Karpas-422 (cell line): ENCODE data around the gene FAAP24. TPM values are rescaled to one million over a fixed set of nuclear protein-coding genes. Genes with fewer than 3 reads are reported as not detected.
"Not testable (repeated sequence)": the region's sequence is repeated elsewhere in the genome, so short reads cannot be mapped to it uniquely, and the experiment has no call there.

ENCODE experiments used
- DNase-seq: peaks from one replicate; pipeline ENCODE4 v3.0.0-alpha.2; 2015
- H2AFZ ChIP-seq: fragments of 200-600 bp; sonication (generic); 2 replicates; pipeline ENCODE4 v1.6.1; 2014; ENCODE audit warnings: antibody characterized with exemption, low read length, mixed read lengths
- H3K27ac ChIP-seq: fragments of 200-600 bp; sonication (generic); 2 replicates; pipeline ENCODE4 v1.5.1; 2014; ENCODE audit warnings: mild to moderate bottlenecking, low read length, moderate library complexity
- H3K27me3 ChIP-seq: fragments of 200-600 bp; sonication (generic); 2 replicates; pipeline ENCODE4 v1.6.1; 2014; ENCODE audit warnings: low read length, mixed read lengths
- H3K36me3 ChIP-seq: fragments of 200-600 bp; sonication (generic); 2 replicates; pipeline ENCODE4 v1.6.1; 2014; ENCODE audit warnings: low read length, mixed read lengths; ENCODE audit not compliant: insufficient read depth
- H3K4me1 ChIP-seq: fragments of 200-600 bp; sonication (generic); 2 replicates; pipeline ENCODE4 v1.6.1; 2014; ENCODE audit warnings: mild to moderate bottlenecking, low read length, mixed read lengths
- H3K4me2 ChIP-seq: fragments of 200-600 bp; sonication (generic); 2 replicates; pipeline ENCODE4 v1.6.1; 2014; ENCODE audit warnings: low read length, low read depth, mild to moderate bottlenecking; ENCODE audit not compliant: poor library complexity, severe bottlenecking
- H3K4me3 ChIP-seq: fragments of 200-600 bp; sonication (generic); 2 replicates; pipeline ENCODE4 v1.5.1; 2014; ENCODE audit warnings: mild to moderate bottlenecking, antibody characterized with exemption, low read length, mixed read lengths
- H3K79me2 ChIP-seq: fragments of 200-600 bp; sonication (generic); 2 replicates; pipeline ENCODE4 v1.6.1; 2014; ENCODE audit warnings: mild to moderate bottlenecking, low read length, mixed read lengths
- H3K9ac ChIP-seq: fragments of 200-600 bp; sonication (generic); 2 replicates; pipeline ENCODE4 v1.6.0; 2014; ENCODE audit warnings: low read length
- H3K9me2 ChIP-seq: fragments of 200-600 bp; sonication (generic), shearing (Covaris generic); replicated peaks from 2 replicates; pipeline ENCODE4 v1.6.0; 2014; ENCODE audit warnings: mild to moderate bottlenecking, low read length, moderate library complexity; ENCODE audit not compliant: insufficient read depth
- H3K9me3 ChIP-seq: fragments of 300-700, 200-600 bp; sonication (generic); 2 replicates; pipeline ENCODE4 v1.6.1; 2014; ENCODE audit warnings: low read length, mixed read lengths
- H4K20me1 ChIP-seq: fragments of 200-600 bp; sonication (generic); 2 replicates; pipeline ENCODE4 v1.6.1; 2014; ENCODE audit warnings: mild to moderate bottlenecking, antibody characterized with exemption, low read length, low read depth; ENCODE audit not compliant: insufficient read depth
- total RNA-seq: library from RNA; depleted of rRNA; stranded (reverse); fragments of >200 nt; shearing (Covaris generic); gene quantifications from 2 replicates; pipeline ENCODE4 v1.2.3, GENCODE V29; 2014; ENCODE audit warnings: low replicate concordance

Gene FAAP24
- total RNA-seq, 1 experiment from 2014 or later = 4.4 TPM

DNA sequence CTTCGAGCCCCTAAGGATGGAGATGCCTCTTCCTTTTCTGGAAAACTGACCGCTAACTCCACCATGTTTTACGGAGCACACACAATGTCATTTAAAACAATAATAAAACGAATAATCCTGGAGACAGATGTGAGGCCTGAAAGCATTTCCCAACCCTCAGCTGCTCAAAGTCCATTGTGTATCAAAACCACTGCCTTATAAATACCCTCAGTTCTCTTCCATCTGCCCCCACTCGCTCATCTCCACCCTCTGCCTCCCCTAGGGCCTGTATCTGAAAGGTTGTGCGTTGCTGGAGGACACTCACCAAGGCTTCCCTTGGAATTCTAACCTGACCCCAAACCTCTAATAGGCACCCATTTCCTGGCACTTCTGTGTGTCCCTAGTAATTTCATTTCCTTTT, 10.4 kb downstream of the FAAP24 start:
- not testable (repeated sequence) for DNase-seq, H3K4me1 ChIP-seq, H4K20me1 ChIP-seq, H3K9me2 ChIP-seq, H3K27ac ChIP-seq, H3K79me2 ChIP-seq, H3K9me3 ChIP-seq, H3K27me3 ChIP-seq, H3K36me3 ChIP-seq, H3K4me2 ChIP-seq, H3K9ac ChIP-seq, H3K4me3 ChIP-seq, H2AFZ ChIP-seq

DNA sequence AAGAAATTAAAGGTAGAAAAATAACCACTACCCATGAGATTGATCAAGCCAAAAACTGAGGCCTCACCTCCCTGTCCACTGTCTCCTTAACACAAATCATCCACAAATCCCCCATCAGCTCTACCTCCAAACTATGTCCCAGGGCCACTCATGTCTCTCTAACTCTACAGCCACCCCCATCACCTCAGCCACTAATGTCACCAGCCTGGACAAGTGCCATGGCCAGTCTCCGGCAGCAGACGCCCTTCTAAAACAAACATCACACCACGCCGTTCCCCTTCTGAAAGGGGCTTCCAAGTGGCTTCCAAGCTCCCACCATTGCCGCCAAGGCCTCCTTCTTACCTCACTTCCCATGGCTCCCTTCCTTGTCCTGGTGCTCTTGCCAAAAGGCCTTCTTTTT, 16.2 kb downstream of the FAAP24 start:
- not testable (repeated sequence) for H3K4me2 ChIP-seq, DNase-seq, H2AFZ ChIP-seq, H3K9ac ChIP-seq, H3K79me2 ChIP-seq, H3K4me1 ChIP-seq, H3K4me3 ChIP-seq, H3K27ac ChIP-seq, H3K27me3 ChIP-seq, H4K20me1 ChIP-seq, H3K9me2 ChIP-seq, H3K9me3 ChIP-seq, H3K36me3 ChIP-seq

DNA sequence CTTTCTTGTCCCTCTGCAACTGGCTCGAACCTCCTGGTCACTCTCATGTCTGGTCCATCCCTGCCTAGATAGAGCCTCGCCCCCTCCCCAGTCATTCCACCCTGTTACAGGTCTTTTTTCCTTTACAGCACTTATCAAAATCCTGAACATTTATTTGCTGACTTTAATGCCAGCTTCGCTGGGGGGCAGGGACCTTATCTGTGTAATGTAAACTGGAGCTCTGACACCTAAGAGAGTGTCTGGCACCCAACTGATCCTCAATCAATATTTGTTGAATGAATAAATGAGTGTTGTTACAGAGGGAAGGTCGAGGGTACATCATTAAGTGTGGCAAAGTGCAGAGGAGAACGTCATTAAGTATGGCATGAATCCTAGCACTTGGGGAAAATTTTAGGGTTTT, 16.7 kb downstream of the FAAP24 start:
- DNase-seq = no peak
- no peak overlapping the region for H3K4me3 ChIP-seq
- no peaks in the 10 kb centered on the region for H3K36me3 ChIP-seq
- no peaks in the 10 kb centered on the region for H3K79me2 ChIP-seq
- H3K4me1 ChIP-seq = no peaks in the 10 kb centered on the region
- no peak overlapping the region for H3K4me2 ChIP-seq
- no peaks in the 10 kb centered on the region for H4K20me1 ChIP-seq
- H3K27ac ChIP-seq = no peak overlapping the region
- no peaks in the 10 kb centered on the region for H3K27me3 ChIP-seq
- no peaks in the 10 kb centered on the region for H3K9me3 ChIP-seq
- H3K9ac ChIP-seq = no peak overlapping the region
- no peaks in the 10 kb centered on the region for H3K9me2 ChIP-seq
- no peak overlapping the region for H2AFZ ChIP-seq

DNA sequence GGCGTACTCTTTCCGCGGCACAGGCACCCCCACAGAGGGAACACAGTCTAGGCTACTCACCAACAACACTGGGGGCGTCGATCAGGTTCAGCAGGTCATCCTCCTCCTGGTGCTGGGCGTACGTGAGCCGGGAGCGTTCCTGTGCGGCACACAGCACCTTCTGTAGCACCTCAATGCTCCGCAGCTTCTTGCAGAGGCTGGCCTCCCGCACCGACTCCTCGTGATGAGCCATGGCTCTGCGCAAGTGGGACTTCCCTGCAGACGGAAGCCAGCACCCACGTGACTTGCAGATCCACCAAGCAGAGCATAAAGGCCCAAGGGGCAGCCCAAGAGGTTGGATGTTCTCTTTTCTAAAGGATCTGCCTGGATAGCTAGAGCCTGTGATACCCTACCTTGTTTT, 23.9 kb downstream of the FAAP24 start:
- not testable (repeated sequence) for H3K4me1 ChIP-seq, H3K79me2 ChIP-seq, H3K9ac ChIP-seq, H3K9me2 ChIP-seq, H3K36me3 ChIP-seq, H2AFZ ChIP-seq, H3K4me2 ChIP-seq, H3K9me3 ChIP-seq, H3K27ac ChIP-seq, H4K20me1 ChIP-seq, H3K27me3 ChIP-seq, H3K4me3 ChIP-seq, DNase-seq

DNA sequence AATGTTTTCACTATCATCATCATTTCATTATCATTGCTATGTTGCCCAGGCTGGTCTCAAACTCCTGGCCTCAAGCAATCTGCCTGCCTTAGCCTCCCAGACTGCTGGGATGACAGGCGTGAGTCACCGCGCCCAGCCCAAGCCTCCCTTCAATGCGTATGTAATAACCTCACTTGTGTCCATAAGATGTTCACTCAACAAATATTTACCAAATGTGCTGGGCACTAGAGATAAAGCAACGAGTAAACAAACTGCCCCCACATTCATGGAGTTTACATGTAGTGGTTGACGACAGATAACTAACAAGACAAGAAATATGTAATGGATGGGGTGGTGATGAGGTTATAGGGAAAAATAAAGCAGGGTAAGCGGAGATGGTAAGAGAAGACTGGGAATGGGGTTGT, 25.0 kb downstream of the FAAP24 start:
- not testable (repeated sequence) for H3K36me3 ChIP-seq, H3K4me2 ChIP-seq, H3K4me3 ChIP-seq, H3K27ac ChIP-seq, H3K79me2 ChIP-seq, H3K9ac ChIP-seq, H3K27me3 ChIP-seq, DNase-seq, H3K9me3 ChIP-seq, H3K4me1 ChIP-seq, H2AFZ ChIP-seq, H4K20me1 ChIP-seq, H3K9me2 ChIP-seq

DNA sequence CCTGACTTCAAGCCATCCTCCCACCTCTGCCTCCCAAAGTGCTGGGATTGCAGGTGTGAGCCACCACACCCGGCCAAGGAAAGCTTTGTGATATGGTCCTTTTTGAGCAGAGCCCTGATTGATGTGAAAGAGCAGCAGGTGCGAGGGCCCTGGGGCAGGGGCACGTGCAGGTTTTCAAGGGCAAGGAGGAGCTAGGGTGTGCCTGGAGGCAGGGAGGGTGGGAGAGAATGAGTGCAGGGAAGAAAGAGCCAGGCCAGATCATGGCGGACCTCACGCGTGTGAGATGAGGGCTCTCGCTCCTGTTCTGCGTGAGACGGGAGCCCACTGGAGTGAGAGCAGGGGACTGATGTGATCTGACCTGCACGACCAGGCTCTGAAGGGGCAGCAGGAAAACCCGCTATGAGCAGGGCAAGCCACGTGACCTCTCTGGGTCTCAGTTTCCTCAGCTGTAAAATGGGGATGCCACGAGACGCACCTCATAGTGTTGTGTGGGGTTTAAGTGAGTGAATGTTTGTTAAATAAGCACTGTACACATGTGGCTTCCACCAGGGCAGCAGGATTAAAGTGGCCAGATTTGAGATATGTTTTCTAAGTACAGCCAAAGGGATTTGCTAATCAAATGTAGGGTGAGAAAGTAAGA, 25.8 kb downstream of the FAAP24 start:
- H3K4me1 ChIP-seq = no peaks in the 10 kb centered on the region
- H2AFZ ChIP-seq = no peak overlapping the region
- no peak overlapping the region for H3K9ac ChIP-seq
- no peaks in the 10 kb centered on the region for H3K9me3 ChIP-seq
- H3K27ac ChIP-seq = no peak overlapping the region
- H3K9me2 ChIP-seq = no peaks in the 10 kb centered on the region
- H3K4me2 ChIP-seq = no peak overlapping the region
- no peaks in the 10 kb centered on the region for H3K79me2 ChIP-seq
- H3K36me3 ChIP-seq = no peaks in the 10 kb centered on the region
- H4K20me1 ChIP-seq = no peaks in the 10 kb centered on the region
- no peak overlapping the region for H3K4me3 ChIP-seq
- no peak for DNase-seq
- no peaks in the 10 kb centered on the region for H3K27me3 ChIP-seq

DNA sequence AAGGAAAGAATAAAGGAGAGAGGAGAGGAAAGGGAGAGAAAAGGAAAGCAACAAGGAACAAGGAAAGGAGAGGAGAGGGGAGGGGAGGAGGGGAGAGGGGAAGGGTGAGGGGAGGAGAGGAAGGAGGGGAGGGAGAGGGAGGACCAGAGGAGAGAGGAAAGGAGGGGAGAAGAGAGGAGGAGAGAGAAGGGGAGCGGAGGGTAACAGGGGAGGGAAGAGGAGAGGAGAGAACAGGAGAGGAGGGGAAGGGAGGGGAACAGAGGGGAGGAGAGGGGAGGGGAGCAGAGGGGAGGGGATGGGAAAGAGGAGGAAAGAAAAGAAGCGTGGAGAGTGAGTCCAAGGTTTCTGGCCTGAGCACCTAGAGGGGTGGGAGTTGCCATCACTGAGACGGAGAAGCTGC, 26.7 kb downstream of the FAAP24 start:
- Histone ChIP-seq H3K4me2 (no peak overlapping the region), H3K4me1 (no peaks in the 10 kb centered on the region), H2AFZ (no peak overlapping the region), H4K20me1 (no peaks in the 10 kb centered on the region), H3K4me3 (no peak overlapping the region), H3K9ac (no peak overlapping the region), H3K9me3 (no peaks in the 10 kb centered on the region), H3K36me3 (no peaks in the 10 kb centered on the region), H3K27ac (no peak overlapping the region), H3K9me2 (no peaks in the 10 kb centered on the region), H3K79me2 (no peaks in the 10 kb centered on the region), H3K27me3 (no peaks in the 10 kb centered on the region)
- DNase-seq = no peak

DNA sequence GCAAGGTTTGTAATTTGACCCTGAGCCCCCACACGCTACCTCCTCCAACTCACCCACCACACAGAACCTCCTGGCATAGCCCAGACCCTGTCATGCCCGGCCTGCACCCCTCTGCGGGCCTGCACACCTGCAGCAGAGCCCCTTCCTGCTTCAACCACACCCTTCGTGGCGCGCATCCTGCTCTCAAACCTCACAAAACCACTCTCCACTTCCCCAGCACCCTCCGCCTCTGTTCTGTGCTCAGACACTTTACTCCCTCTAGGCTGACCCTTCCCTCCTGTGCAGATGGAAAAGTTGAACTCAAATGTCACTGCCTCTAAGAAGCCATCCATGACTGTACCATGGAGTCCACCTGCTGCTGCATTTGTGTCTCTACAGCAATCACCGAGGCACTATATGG, 28.5 kb downstream of the FAAP24 start:
- H3K4me2 ChIP-seq = no peak overlapping the region
- no peak overlapping the region for H3K4me3 ChIP-seq
- no peaks in the 10 kb centered on the region for H3K4me1 ChIP-seq
- H3K36me3 ChIP-seq = no peaks in the 10 kb centered on the region
- H3K27ac ChIP-seq = no peak overlapping the region
- H3K9me3 ChIP-seq = no peaks in the 10 kb centered on the region
- no peaks in the 10 kb centered on the region for H4K20me1 ChIP-seq
- H3K9me2 ChIP-seq = no peaks in the 10 kb centered on the region
- no peak overlapping the region for H3K9ac ChIP-seq
- H3K27me3 ChIP-seq = no peaks in the 10 kb centered on the region
- DNase-seq = no peak
- H2AFZ ChIP-seq = no peak overlapping the region
- no peaks in the 10 kb centered on the region for H3K79me2 ChIP-seq

DNA sequence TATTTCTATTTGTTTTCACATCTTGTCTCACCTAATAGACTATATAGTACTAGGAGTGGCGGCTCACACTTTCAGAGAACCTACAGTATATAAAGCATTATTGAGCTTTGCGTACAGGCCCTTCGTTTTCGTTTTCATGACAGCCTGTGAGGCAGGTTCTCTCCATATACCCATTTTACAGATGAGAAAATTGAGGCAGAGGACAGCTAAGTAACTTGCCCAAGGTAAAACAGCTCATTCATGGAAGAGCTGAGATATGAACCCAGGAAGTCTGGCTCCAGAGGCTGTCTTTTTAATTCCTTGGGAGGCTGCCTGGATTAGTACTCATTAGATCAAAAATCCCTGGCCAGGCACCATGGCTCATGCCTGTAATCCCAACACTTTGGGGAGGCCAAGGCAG, 28.9 kb downstream of the FAAP24 start:
- DNase-seq = no peak
- Histone ChIP-seq H3K4me1 (no peaks in the 10 kb centered on the region), H3K9me2 (no peaks in the 10 kb centered on the region), H3K4me3 (no peak overlapping the region), H3K9ac (no peak overlapping the region), H2AFZ (no peak overlapping the region), H3K36me3 (no peaks in the 10 kb centered on the region), H3K79me2 (no peaks in the 10 kb centered on the region), H3K9me3 (no peaks in the 10 kb centered on the region), H3K27ac (no peak overlapping the region), H4K20me1 (no peaks in the 10 kb centered on the region), H3K27me3 (no peaks in the 10 kb centered on the region), H3K4me2 (no peak overlapping the region)
